Testis (tissue), 3 donors: Measurements from ENCODE around the gene SERPINB6. TPM values are rescaled to one million over a fixed set of nuclear protein-coding genes. Genes with fewer than 3 reads are reported as not detected.

Experiments
- DNase-seq: peaks from one replicate; pipeline ENCODE4 v3.0.0-alpha.2; 2019
- H3K27ac ChIP-seq, 2 donors: fragments of 200-600 bp; sonication (generic); one replicate each; pipeline ENCODE4 v1.5.1; 2019
- H3K27me3 ChIP-seq: fragments of 200-600 bp; sonication (generic); one replicate; pipeline ENCODE4 v1.5.1; 2019
- H3K36me3 ChIP-seq: fragments of 200-600 bp; sonication (generic); one replicate; pipeline ENCODE4 v1.5.1; 2017; ENCODE audit warnings: low read depth; ENCODE audit errors: missing control alignments
- H3K4me1 ChIP-seq: fragments of 200-600 bp; sonication (generic); one replicate; pipeline ENCODE4 v1.5.1; 2019
- H3K4me3 ChIP-seq, 2 donors: fragments of 200-600 bp; sonication (generic); one replicate each; pipeline ENCODE4 v1.5.1; 2017 to 2019
- H3K9me3 ChIP-seq: fragments of 200-600 bp; sonication (generic); one replicate; pipeline ENCODE4 v1.5.1; 2017
- CTCF ChIP-seq, 3 experiments: fragments of 450-650 bp in 2 of 3; fragments of 200-600 bp in 1 of 3; sonication (generic) in 1 of 3; IDR thresholded peaks; one replicate each; pipeline ENCODE4 v1.5.1; 2016 to 2019; ENCODE audit warnings: antibody characterized with exemption in 3 of 3, mild to moderate bottlenecking in 2 of 3, moderate library complexity in 1 of 3
- POLR2A ChIP-seq: fragments of 450-650 bp; IDR thresholded peaks from one replicate; pipeline ENCODE4 v1.6.1; 2017; ENCODE audit warnings: antibody characterized with exemption, mild to moderate bottlenecking, moderate library complexity
- WGBS, 2 donors: methylation state at CpG; one replicate each; pipeline ENCODE4 v1.1.5; 2018; 5-methylcytosine and 5-hydroxymethylcytosine counted together
- intact Hi-C: fragments of 100-400 bp; cut with DNase I; formaldehyde crosslinking; loops from one replicate; pipeline ENCODE4 v1.15.1; 2023; ENCODE audit warnings: low total_unique reads
- polyA plus RNA-seq: library from polyadenylated mRNA; stranded (reverse); fragments of 350-450 nt; fragmentation: Illumina TruSeq; extraction: RNeasy Lipid Tissue Mini Kit (QIAGEN cat#74804); gene quantifications from one replicate; pipeline ENCODE4 v1.2.3, GENCODE V29; 2014; ENCODE audit warnings: low read depth, low replicate concordance; ENCODE audit not compliant: insufficient read depth
- total RNA-seq, 2 donors: library from RNA; depleted of rRNA; stranded (reverse); fragments of >200 nt; gene quantifications; one replicate each; pipeline ENCODE4 v1.2.3, GENCODE V29; 2016

SERPINB6 gene
- total and polyA plus RNA-seq, 3 donors from 2014 or later, result 203 to 348 (median 281) TPM

- Histone ChIP-seq H3K36me3 (no peaks in the 10 kb centered on the region), H3K9me3 (no peaks in the 10 kb centered on the region), H3K27me3 (no peaks in the 10 kb centered on the region), H3K4me1 (peaks cover 29% of the 10 kb centered on the region), H3K27ac (no peak overlapping the region), H3K4me3 (no peak overlapping the region)
- no peak for DNase-seq
- WGBS, 2 donors, result 77 to 87% methylated on average over 17 of the region's 17 CpGs
- no peak for TF ChIP-seq CTCF (IDR thresholded peaks at IDR 0.05)
- intact Hi-C loops, result no loop called here
Measured at GRCh38 chr6:2964793-2965505, 6.4 kb downstream of the SERPINB6 start.

- TF ChIP-seq POLR2A (no peak), CTCF (IDR thresholded peaks at IDR 0.05) (no peak)
- no peaks in the 10 kb centered on the region for H3K27me3 ChIP-seq
- intact Hi-C loops, result no loop called here
- H3K36me3 ChIP-seq, result no peaks in the 10 kb centered on the region
- 87 to 96% methylated on average over 8 of the region's 8 CpGs for WGBS, 2 donors
- no peaks in the 10 kb centered on the region for H3K9me3 ChIP-seq
- H3K27ac ChIP-seq, result peak overlapping the region in 1 of 2 donors; percentile 71
- H3K4me3 ChIP-seq, result no peak overlapping the region
- peaks cover 29% of the 10 kb centered on the region for H3K4me1 ChIP-seq
- DNase-seq, result no peak
Measured at GRCh38 chr6:2963756-2964155, 7.6 kb downstream of the SERPINB6 start.

GRCh38 chr6:2962636-2963035, 8.7 kb downstream of the SERPINB6 start:
- no peaks in the 10 kb centered on the region for H3K36me3 ChIP-seq
- TF ChIP-seq CTCF (IDR thresholded peaks at IDR 0.05) (no peak), POLR2A (no peak)
- peak overlapping the region; percentile 45 to 71 for H3K27ac ChIP-seq
- H3K4me3 ChIP-seq, result no peak overlapping the region
- H3K4me1 ChIP-seq, result peaks cover 33% of the 10 kb centered on the region
- no peaks in the 10 kb centered on the region for H3K27me3 ChIP-seq
- WGBS, 2 donors, result 34 to 64% methylated on average over 3 of the region's 3 CpGs
- no peaks in the 10 kb centered on the region for H3K9me3 ChIP-seq
- intact Hi-C loops, result no loop called here
- no peak for DNase-seq

- DNase-seq, result no peak
- no peak for TF ChIP-seq POLR2A
- no peak for TF ChIP-seq CTCF (IDR thresholded peaks at IDR 0.05)
- no peaks in the 10 kb centered on the region for H3K9me3 ChIP-seq
- no peaks in the 10 kb centered on the region for H3K27me3 ChIP-seq
- H3K4me3 ChIP-seq, result no peak overlapping the region
- H3K4me1 ChIP-seq, result peaks cover 39% of the 10 kb centered on the region
- 75 to 80% methylated on average over 9 of the region's 9 CpGs for WGBS, 2 donors
- H3K36me3 ChIP-seq, result no peaks in the 10 kb centered on the region
- intact Hi-C loops, result no loop called here
- peak overlapping the region; percentile 45 to 71 for H3K27ac ChIP-seq
Measured at GRCh38 chr6:2962004-2962403, 9.4 kb downstream of the SERPINB6 start.

GRCh38 chr6:2961506-2961905, 9.9 kb downstream of the SERPINB6 start:
- intact Hi-C loops, result no loop called here

More at GRCh38 chr6:2961506-2961905, 9.9 kb downstream of the SERPINB6 start:
- 57 to 76% methylated on average over 7 of the region's 7 CpGs for WGBS, 2 donors
- Histone ChIP-seq H3K27ac (peak overlapping the region; percentile 41 to 71), H3K4me3 (no peak overlapping the region), H3K36me3 (no peaks in the 10 kb centered on the region), H3K27me3 (no peaks in the 10 kb centered on the region), H3K9me3 (no peaks in the 10 kb centered on the region), H3K4me1 (peaks cover 40% of the 10 kb centered on the region)
- no peak for TF ChIP-seq POLR2A
- TF ChIP-seq CTCF (IDR thresholded peaks at IDR 0.05), result no peak
- DNase-seq, result peak; percentile 44
